Mucosa of stomach (tissue), 1 donor: ENCODE measurements around the gene TLX3.

Experiments
- H3K27me3 ChIP-seq: one replicate; pipeline ENCODE4 v1.7.0; 2013; ENCODE audit warnings: mild to moderate bottlenecking, low read length; ENCODE audit not compliant: control insufficient read depth, insufficient read depth
- H3K36me3 ChIP-seq: one replicate; pipeline ENCODE4 v1.7.0; 2013; ENCODE audit warnings: low read length; ENCODE audit not compliant: control insufficient read depth, insufficient read depth
- H3K4me1 ChIP-seq: one replicate; pipeline ENCODE4 v1.7.0; 2013; ENCODE audit warnings: mild to moderate bottlenecking, low read length; ENCODE audit not compliant: control insufficient read depth, insufficient read depth
- H3K4me3 ChIP-seq: one replicate; pipeline ENCODE4 v1.7.0; 2013; ENCODE audit warnings: low read length
- H3K9ac ChIP-seq: one replicate; pipeline ENCODE4 v1.7.0; 2013; ENCODE audit warnings: mild to moderate bottlenecking, low read length, moderate library complexity
- H3K9me3 ChIP-seq: one replicate; pipeline ENCODE4 v1.7.0; 2013; ENCODE audit warnings: mild to moderate bottlenecking, low read length, moderate library complexity; ENCODE audit not compliant: control insufficient read depth
- donor health status: Pancreatic carcinoma.

TLX3 gene

DNA sequence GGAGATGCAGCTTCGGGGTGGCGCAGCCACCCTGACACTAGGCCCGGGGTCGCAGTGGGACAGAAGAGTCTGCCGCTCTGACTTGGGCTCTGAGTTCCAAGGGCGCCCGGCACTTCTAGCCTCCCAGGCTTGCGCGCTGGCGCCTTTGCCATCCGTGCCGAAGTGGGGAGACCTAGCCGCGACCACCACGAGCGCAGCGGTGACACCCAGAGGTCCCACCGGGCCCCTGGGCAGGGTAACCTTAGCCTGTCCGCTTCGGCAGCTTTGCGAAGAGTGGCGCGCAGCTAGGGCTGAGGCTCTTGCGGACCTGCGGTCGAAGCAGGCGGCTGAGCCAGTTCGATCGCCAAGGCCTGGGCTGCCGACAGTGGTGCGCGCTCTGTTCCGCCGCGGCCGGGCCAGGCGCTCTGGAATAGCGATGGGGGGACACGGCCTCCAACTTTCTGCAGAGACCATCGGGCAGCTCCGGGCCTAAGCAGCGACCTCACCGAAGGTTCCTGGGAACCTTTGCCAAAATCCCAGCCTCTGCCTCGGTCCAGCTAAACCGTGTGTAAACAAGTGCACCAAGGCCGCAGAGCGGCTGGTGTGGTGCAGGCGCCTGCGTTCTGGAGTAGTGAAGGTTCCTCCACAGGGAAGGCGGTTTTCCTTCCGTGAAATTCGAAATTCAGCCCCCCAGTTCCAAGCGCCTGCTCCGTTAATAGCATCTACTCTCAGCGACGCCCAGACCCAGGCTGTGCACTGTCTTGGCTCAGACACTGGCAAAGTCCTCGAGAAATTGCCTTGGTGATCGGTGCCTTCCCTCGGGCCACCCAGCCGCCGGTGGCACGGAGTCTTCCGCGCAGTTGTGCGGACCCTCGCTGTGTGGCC, 7.4 kb downstream of the TLX3 start:
- Histone ChIP-seq H3K4me3 (no peak overlapping the region), H3K27me3 (peaks cover 97% of the 10 kb centered on the region), H3K9me3 (no peaks in the 10 kb centered on the region), H3K4me1 (no peaks in the 10 kb centered on the region), H3K36me3 (no peaks in the 10 kb centered on the region), H3K9ac (no peak overlapping the region)

DNA sequence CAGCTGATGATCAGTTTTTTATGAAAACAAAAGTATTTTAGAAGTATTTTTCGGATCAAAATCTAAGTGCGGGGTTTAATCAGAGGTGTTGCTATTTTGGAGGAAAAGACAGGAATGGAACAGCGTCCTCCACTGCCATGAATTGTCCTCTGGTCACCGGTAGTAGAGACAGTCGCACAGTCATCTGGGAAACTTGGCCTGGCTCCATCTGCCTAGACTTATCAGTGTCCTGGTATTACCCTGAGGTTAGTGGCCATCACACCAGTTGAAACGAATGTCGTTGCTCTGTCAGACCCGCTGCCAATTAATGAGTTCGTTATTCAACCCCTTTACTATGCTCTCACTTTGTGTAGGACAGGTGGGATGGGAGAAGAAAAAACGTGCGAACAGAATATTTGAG, 8.2 kb downstream of the TLX3 start:
- no peaks in the 10 kb centered on the region for H3K9me3 ChIP-seq
- no peaks in the 10 kb centered on the region for H3K4me1 ChIP-seq
- no peak overlapping the region for H3K9ac ChIP-seq
- peaks cover 91% of the 10 kb centered on the region for H3K27me3 ChIP-seq
- no peak overlapping the region for H3K4me3 ChIP-seq
- H3K36me3 ChIP-seq, result no peaks in the 10 kb centered on the region

- no peak overlapping the region for H3K4me3 ChIP-seq
- no peaks in the 10 kb centered on the region for H3K4me1 ChIP-seq
- no peaks in the 10 kb centered on the region for H3K36me3 ChIP-seq
- H3K27me3 ChIP-seq, result peaks cover 84% of the 10 kb centered on the region
- H3K9ac ChIP-seq, result no peak overlapping the region
- H3K9me3 ChIP-seq, result no peaks in the 10 kb centered on the region
These were observed 9.0 kb downstream of the TLX3 start for GRCh38 chr5:171318026-171318425.

GRCh38 chr5:171321447-171321846, 12.4 kb downstream of the TLX3 start:
- H3K9ac ChIP-seq, result no peak overlapping the region
- no peaks in the 10 kb centered on the region for H3K36me3 ChIP-seq
- no peaks in the 10 kb centered on the region for H3K9me3 ChIP-seq
- H3K4me1 ChIP-seq, result no peaks in the 10 kb centered on the region
- H3K27me3 ChIP-seq, result peaks cover 69% of the 10 kb centered on the region
- no peak overlapping the region for H3K4me3 ChIP-seq

DNA sequence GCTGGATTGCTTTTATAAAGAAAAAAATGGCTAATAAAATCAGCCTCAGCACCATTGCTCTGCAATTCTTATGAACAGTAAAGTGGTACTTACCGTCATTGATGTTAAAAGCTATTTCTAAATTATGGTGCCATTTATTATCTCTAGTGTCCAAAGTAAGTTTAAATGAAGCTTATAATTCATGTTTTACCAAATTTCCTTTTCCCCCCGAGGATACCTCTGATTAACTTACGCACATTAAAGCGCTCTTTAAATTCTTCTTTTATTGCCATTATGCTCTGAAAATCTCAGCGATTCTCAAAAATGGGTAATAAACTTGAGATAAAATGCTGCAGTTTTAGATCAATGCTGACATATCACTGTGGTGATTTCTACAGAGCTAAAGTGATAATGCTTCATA, 13.5 kb downstream of the TLX3 start:
- H3K4me3 ChIP-seq, result no peak overlapping the region
- no peaks in the 10 kb centered on the region for H3K9me3 ChIP-seq
- peaks cover 60% of the 10 kb centered on the region for H3K27me3 ChIP-seq
- H3K36me3 ChIP-seq, result no peaks in the 10 kb centered on the region
- no peak overlapping the region for H3K9ac ChIP-seq
- H3K4me1 ChIP-seq, result no peaks in the 10 kb centered on the region

DNA sequence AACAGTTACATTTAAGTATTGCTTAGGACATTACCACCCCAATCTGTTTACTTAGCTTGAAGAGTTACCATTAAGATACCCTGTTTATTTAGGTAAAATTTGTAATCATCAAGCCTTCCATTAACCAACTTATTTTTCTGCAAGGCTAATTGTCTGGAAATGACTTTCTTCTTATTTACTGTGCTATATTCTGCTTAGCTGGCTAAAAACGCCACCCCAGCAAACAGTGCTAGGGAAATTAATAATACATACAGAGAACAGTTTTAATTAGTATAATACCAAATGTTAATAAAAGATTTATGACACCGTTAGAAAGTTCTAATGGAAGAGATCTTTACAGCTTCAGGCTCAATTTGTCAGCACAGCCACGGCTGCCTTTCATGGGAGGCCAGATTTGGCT, 14.0 kb downstream of the TLX3 start:
- Histone ChIP-seq H3K27me3 (peaks cover 60% of the 10 kb centered on the region), H3K4me1 (no peaks in the 10 kb centered on the region), H3K36me3 (no peaks in the 10 kb centered on the region)

DNA sequence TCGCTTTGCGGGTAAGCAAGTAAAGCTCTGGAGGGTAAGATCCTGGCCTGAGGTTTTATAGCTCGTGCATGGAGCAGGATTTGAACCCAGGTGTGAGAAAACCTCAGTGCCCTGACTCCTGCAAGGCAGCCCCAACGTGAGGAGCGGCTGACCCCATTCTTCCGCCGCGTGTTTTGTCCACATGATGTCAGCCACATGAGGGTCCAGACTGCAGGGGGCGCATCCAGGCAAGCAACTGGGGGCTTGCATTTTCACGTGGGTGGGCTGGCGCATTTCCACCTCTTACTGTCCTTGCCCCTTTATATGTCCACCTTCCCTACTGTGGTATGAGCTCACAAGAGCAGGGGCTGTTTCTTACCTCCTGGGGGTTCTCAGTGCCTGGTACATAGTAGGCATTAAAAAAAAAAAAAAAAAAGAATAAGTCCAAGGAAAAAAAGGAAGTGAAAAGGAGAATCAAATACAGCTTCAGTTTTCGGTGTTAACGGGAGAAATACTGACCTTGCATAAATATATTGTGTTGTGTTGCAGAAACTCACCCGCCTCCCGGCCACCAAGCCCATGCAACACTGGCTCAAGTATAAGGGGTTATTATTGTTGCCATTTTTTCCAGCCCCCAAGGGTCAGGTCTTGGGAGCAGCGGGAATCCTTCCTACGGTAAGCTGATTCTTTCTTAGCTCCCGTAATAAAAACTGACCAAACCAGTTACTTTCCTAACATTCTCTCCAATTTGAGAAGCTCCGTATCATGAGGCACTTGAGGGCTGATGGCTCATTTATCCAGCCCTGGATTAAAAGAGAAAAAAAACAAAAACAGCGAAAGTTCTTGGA, 15.0 kb downstream of the TLX3 start:
- no peak overlapping the region for H3K9ac ChIP-seq
- H3K9me3 ChIP-seq, result no peaks in the 10 kb centered on the region
- no peaks in the 10 kb centered on the region for H3K36me3 ChIP-seq
- no peak overlapping the region for H3K4me3 ChIP-seq
- H3K27me3 ChIP-seq, result peaks cover 50% of the 10 kb centered on the region
- no peaks in the 10 kb centered on the region for H3K4me1 ChIP-seq

More for the DNA sequence above, 14.0 kb downstream of the TLX3 start:
- H3K4me3 ChIP-seq, result no peak overlapping the region
- H3K9me3 ChIP-seq, result no peaks in the 10 kb centered on the region
- H3K9ac ChIP-seq, result no peak overlapping the region

DNA sequence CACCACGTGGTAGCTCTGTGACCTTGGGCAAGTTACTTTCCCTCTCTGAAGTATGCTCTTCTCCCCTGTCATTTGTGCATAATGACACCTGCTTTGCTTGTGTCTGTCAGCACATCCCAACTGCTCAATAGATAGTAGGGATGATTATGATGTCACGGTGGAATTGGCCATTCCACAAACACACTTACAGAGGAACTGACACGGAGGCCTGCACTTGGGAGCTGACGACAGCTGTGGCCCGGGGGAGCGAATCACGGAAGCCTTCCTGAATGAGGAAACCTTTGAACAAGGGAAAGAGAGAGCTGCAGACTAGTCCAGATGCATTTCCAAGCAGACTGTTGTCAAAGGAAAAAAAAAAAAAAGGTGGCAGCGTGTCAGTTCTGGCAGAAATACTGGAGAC, 21.0 kb downstream of the TLX3 start:
- Histone ChIP-seq H3K27me3 (peaks cover 19% of the 10 kb centered on the region), H3K9me3 (no peaks in the 10 kb centered on the region), H3K36me3 (no peaks in the 10 kb centered on the region), H3K4me3 (no peak overlapping the region), H3K4me1 (no peaks in the 10 kb centered on the region), H3K9ac (no peak overlapping the region)

DNA sequence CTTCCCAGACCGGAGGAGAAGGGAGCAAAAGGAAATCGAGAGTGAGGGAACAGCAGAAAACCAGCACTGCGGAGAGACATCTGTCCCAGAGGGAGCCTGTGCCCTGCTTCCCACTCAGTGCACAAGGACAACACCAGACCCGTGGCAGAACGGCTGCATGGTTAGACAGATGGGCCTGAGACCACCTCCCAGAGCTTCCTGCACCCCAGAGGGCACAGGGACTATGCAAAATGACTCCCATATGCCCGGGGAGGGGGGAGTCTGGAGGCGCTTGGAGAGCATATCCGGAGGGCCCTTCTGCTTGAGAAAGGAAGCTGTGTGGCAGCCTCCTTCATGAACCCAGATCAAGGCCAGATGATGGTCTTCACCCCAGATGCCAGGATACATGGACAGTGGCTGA, 26.6 kb downstream of the TLX3 start:
- H3K4me1 ChIP-seq, result no peaks in the 10 kb centered on the region
- H3K27me3 ChIP-seq, result peaks cover 32% of the 10 kb centered on the region
- H3K9me3 ChIP-seq, result no peaks in the 10 kb centered on the region
- no peak overlapping the region for H3K4me3 ChIP-seq
- no peaks in the 10 kb centered on the region for H3K36me3 ChIP-seq
- H3K9ac ChIP-seq, result no peak overlapping the region

DNA sequence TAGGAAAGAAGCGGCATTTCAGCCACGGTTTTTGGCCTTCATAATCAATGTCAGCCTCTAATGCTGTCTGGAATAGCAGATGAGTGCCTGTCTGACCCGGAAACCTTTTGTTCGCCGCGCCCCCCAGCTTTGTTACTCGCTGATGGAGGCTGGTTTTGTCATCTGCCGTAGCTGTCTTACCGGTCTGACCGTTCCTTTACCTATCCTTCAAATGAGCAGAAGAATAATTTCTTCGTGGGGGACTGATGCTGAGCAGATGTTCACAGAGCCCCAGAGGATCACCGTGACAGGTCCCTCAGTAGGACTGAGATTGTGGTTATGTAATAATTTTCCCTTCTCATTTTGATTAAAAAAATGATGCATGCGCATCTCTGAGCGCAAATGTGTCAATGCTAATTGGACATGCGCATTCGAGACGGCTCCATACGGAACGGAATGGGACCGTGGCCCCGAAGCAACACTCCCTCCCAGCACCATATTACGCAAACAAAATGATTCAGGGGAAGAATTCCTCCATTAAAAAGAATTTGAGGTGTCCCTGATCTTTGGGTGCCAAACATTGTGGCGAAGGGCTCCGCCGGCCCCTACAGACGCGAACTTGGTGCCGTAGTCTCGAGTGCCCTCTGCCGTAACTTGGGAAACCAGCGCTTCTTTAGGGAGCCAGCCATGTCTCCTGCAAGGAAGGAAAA, 27.6 kb downstream of the TLX3 start:
- H3K36me3 ChIP-seq, result no peaks in the 10 kb centered on the region
- no peaks in the 10 kb centered on the region for H3K4me1 ChIP-seq
- H3K27me3 ChIP-seq, result peaks cover 27% of the 10 kb centered on the region
- no peaks in the 10 kb centered on the region for H3K9me3 ChIP-seq
- no peak overlapping the region for H3K9ac ChIP-seq
- H3K4me3 ChIP-seq, result no peak overlapping the region

DNA sequence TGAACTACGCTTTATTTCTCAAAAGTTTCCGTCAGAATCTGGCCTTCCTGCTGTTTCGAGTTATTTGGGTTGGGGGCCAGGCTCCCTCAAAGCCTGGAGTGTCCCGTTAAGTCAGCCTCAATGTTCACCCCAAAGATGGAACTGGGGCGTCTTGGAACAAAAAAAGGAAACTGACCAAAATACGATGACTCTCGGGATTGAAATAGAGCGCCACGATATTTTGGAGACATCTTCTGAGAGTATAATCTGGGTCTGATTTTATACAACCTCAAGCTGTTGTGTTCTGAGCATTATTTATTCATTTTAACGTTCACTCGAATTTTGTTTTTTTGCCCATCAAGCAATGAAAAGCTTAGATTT, 28.1 kb downstream of the TLX3 start:
- Histone ChIP-seq H3K36me3 (no peaks in the 10 kb centered on the region), H3K9me3 (no peaks in the 10 kb centered on the region), H3K9ac (no peak overlapping the region), H3K4me3 (no peak overlapping the region), H3K4me1 (no peaks in the 10 kb centered on the region), H3K27me3 (peaks cover 27% of the 10 kb centered on the region)

- no peak overlapping the region for H3K4me3 ChIP-seq
- H3K36me3 ChIP-seq, result no peaks in the 10 kb centered on the region
- no peak overlapping the region for H3K9ac ChIP-seq
- H3K4me1 ChIP-seq, result no peaks in the 10 kb centered on the region
- H3K27me3 ChIP-seq, result peaks cover 25% of the 10 kb centered on the region
- no peaks in the 10 kb centered on the region for H3K9me3 ChIP-seq
These were observed 31.0 kb downstream of the TLX3 start for GRCh38 chr5:171340042-171340441.
